GM18508 (cell line): ENCODE measurements around the gene SHISA2.

Source experiments
- ATAC-seq: cut with Tn5 transposase; IDR thresholded peaks from one replicate; pipeline ENCODE4 v1.9.1; 2021; ENCODE audit warnings: moderate number of reproducible peaks; ENCODE audit not compliant: insufficient read depth, unreplicated experiment

The SHISA2 gene

DNA sequence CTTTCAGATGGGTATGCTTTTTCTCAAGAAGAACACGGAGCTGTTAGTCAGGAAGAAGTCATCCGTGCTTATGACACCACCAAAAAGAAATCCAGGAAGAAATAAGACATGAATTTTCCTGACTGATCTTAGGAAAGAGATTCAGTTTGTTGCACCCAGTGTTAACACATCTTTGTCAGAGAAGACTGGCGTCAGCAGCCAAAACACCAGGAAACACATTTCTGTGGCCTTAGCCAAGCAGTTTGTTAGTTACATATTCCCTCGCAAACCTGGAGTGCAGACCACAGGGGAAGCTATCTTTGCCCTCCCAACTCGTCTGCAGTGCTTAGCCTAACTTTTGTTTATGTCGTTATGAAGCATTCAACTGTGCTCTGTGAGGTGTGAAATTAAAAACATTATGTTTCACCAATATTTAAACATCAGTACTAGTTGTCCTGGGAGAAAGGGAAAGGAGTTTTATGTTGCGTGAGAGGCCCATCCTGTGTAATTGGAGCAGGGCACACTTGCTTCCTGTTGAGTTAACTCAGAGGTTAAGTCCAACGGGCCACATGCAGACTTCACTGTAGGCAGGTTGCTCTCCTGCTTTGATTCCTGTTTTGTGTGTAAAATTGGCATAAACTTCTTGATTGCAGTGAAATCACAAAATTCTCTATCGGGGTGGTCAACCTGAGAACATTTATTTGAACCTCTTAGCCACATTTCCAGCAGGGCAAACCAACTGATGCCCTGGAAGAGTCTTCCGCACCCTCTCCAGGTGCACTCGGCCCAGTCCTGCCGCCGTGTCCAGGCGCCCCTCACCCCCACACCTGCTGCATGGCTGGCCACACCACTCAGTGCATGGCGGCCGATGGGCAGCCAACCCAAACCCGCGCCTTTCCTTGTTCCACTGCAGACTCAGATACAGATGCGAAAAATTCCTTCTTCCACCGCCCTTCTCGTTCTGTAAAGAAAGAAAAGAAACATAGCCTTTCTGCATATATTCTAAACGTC, 31.6 kb downstream of the SHISA2 start:
- ATAC-seq = no peak

DNA sequence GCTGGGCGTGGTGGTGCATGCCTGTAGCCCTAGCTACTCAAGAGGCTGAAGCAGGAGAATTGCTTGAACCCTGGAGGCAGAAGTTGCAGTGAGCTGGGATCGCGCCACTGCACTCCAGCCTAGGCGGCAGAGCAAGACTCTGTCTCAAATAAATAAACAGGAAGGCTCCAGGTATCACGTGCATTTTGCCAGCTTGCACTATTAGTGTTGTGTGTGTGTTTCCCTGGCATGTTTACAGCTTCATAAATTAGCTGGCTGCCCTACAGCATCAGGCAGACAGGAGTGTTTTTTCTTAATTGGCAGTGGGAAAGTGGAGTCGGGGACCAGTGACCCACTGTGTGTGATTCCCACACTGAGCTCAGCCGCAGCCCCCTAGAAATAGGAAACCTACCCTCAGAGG, 32.6 kb downstream of the SHISA2 start:
- ATAC-seq = no peak

DNA sequence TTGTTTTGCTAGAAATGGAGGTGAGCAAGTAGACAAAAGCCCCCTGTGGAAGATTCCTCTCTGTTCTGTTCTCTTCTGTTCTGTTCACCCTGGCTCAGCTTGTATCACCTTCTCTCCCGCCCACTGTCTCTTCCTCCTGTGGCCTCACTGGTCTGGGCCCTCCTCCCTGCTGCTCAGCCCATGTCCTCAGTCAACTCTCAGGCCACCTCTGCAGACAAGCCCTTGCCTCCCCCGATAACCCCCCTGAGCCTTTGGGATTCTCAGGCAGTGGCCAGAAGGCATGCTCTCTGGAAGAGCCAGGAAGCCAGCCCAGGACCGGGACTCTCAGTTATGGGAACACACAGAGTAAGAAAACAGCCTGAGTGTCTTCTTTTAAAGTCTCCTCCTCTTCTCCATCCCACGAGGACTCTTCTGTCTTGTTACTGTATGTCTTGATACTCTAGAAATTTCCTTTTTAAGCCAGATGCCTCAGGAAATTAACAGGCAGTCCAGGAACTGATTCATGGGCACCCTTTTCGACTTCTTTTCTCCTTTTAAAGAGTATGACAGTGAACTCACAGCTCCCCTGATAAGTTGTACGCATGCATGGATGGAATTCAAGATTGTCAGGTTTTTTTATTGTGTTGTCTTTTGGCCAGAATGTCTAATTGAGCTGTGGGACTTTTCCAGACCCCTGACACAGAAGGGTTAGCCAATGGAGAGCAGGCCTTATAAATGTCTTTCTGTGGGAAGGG, 33.7 kb downstream of the SHISA2 start:
- no peak for ATAC-seq

- ATAC-seq = no peak
Observed at GRCh38 chr13:26017196-26017921, 34.5 kb downstream of the SHISA2 start.

GRCh38 chr13:26016189-26016588, 35.6 kb downstream of the SHISA2 start:
- ATAC-seq = no peak

DNA sequence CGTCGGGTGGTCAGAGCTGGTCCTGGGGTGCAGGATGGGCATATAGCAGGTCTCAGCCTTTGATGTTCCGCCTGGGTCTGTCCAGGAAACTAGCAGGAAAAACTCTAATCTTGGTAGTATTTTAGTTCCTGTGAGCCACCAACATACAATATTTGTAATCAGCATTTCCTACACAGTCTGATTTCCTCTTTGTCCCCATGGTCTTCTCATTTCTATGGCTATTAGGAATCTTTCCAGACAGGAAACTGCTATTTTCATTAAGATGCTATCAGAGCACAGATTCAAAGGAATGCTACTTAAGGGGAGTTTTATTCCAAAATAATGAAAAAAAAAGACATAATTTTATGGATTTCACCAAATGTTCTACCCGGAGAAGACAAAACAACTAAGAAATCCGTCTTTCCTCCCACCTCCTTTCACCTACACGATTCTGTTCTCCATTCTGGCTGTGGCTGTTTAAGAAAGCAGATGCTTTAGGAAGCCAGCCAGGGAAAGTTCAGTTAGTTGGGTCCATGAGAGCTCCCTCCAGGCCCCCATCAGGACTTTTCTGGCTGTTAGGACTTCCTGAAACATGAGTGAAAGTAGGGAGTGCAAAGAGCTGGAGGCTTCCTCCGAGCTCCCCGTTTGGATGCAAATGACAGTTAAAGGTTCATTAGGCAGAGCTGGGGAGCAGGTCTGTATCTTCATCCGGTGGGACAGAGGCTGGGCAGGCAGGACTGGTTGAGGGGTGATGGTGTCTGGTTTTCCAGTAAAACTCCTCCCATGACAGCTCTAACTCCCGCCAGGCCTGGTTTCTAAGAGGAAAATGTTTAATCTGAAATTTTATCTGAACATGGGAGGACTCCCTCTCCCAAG, 36.3 kb downstream of the SHISA2 start:
- no peak for ATAC-seq

GRCh38 chr13:26012995-26013394, 38.8 kb downstream of the SHISA2 start:
- ATAC-seq = no peak

- no peak for ATAC-seq
Observed at GRCh38 chr13:26011996-26012821, 39.6 kb downstream of the SHISA2 start.

- ATAC-seq = no peak
Observed at GRCh38 chr13:26011208-26011573, 40.6 kb downstream of the SHISA2 start.

- no peak for ATAC-seq
Observed at GRCh38 chr13:26010487-26011207, 41.2 kb downstream of the SHISA2 start.

DNA sequence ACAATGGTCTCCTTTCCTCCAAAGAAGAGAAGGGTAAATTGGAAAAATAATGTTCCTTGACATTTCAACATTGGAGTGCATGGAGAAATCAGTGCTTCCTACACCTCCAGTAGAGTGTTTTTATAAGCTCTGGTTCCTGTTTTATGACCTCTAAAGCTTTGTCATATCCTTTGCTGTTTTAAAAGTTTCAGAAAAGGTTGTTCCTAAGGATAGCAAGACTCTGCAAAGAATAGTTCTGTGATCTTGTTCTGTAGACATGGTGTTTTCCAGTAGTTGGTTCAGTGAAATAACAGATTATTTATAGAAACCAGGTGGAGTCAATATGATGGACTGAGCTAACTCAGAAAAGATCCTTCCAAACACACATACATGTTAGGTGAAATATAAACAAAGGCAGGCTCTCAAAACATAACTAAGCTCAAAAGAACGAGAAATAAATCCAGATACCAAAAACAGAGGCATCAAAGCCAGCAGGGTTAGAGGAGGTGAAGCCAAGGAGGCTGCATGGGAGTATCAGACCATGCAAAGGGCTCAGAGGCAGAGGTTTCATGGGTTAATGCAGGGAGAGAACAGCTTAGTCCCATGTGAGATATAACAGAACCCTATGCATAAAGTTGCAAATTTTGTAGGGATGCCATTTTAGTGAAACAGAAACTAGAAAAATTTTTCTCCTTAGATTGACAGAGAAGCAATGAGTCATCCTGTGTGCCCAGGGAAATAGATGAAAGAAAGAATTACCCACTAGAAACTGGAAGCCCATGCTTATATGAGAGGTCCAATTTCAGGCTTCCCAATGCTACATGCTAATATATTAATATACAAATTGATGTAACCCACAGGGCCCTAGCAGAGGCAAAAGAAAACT, 44.3 kb downstream of the SHISA2 start:
- no peak for ATAC-seq
